ENCODE measurements around the gene APBA2.

Gene APBA2

GRCh38 chr15:28932361-28932760 lies 46.6 kb downstream of the APBA2 start:
- no peak for DNase-seq (ENCODE audit: low spot score)
- no peak for TF ChIP-seq CTCF (IDR thresholded peaks at IDR 0.05; ENCODE audit: extremely low read depth, missing control alignments)

GRCh38 chr15:28933710-28934445 lies 48.1 kb downstream of the APBA2 start:
- DNase-seq (ENCODE audit: low spot score): no peak
- no peak for TF ChIP-seq CTCF (IDR thresholded peaks at IDR 0.05; ENCODE audit: extremely low read depth, missing control alignments)

GRCh38 chr15:28934645-28935044 lies 48.9 kb downstream of the APBA2 start:
- DNase-seq (ENCODE audit: low spot score): no peak
- no peak for TF ChIP-seq CTCF (IDR thresholded peaks at IDR 0.05; ENCODE audit: extremely low read depth, missing control alignments)

GRCh38 chr15:28935316-28935715 lies 49.5 kb downstream of the APBA2 start:
- TF ChIP-seq CTCF (IDR thresholded peaks at IDR 0.05; ENCODE audit: extremely low read depth, missing control alignments): peak; percentile 26
- DNase-seq (ENCODE audit: low spot score): peak; percentile 40

- DNase-seq (ENCODE audit: low spot score): no peak
- TF ChIP-seq CTCF (IDR thresholded peaks at IDR 0.05; ENCODE audit: extremely low read depth, missing control alignments): no peak
Measured at GRCh38 chr15:28936081-28936480, 50.3 kb downstream of the APBA2 start.

GRCh38 chr15:28936481-28936881 lies 50.7 kb downstream of the APBA2 start:
- TF ChIP-seq CTCF (IDR thresholded peaks at IDR 0.05; ENCODE audit: extremely low read depth, missing control alignments): no peak
- no peak for DNase-seq (ENCODE audit: low spot score)

GRCh38 chr15:28937271-28937670 lies 51.5 kb downstream of the APBA2 start:
- TF ChIP-seq CTCF (IDR thresholded peaks at IDR 0.05; ENCODE audit: extremely low read depth, missing control alignments): no peak
- DNase-seq (ENCODE audit: low spot score): no peak

Data from GM20000 (cell line).